MCF 10A (cell line): ENCODE data around the gene RRP9. TPM values are rescaled to one million over a fixed set of nuclear protein-coding genes. Genes with fewer than 3 reads are reported as not detected.

ENCODE experiments used
- BruUV-seq: library from RNA; stranded (reverse); fragments of 400-500 nt; replicated peaks from 2 replicates; lab custom pipeline; 2021; lab: Mats Ljungman, UMichigan
- CTCF ChIA-PET: fragments of 300-600 bp; sonication (Branson Sonifier 250); formaldehyde crosslinking; extraction: SDS; loops from one replicate; lab custom pipeline; 2021; ENCODE audit warnings: antibody characterized with exemption, inconsistent platforms; lab: Yijun Ruan, JAX
- POLR2A ChIA-PET: fragments of 300-600, 350-650 bp; sonication (Branson Sonifier 250); formaldehyde crosslinking; extraction: SDS; loops from one replicate; lab custom pipeline; 2020; ENCODE audit warnings: antibody characterized with exemption, inconsistent platforms; lab: Yijun Ruan, JAX
- DNase-seq: peaks from one replicate; pipeline ENCODE4 v3.0.0-alpha.2; 2018; ENCODE audit not compliant: unreplicated experiment
- H3K27ac Mint-ChIP-seq: one replicate; pipeline ENCODE4 v1.8.0; 2022; ENCODE audit warnings: mild to moderate bottlenecking, low read depth, mixed read lengths; ENCODE audit not compliant: unreplicated experiment
- H3K27me3 Mint-ChIP-seq: one replicate; pipeline ENCODE4 v1.8.0; 2022; ENCODE audit warnings: mixed read lengths; ENCODE audit not compliant: insufficient read depth, unreplicated experiment
- H3K36me3 Mint-ChIP-seq: one replicate; pipeline ENCODE4 v1.8.0; 2022; ENCODE audit warnings: mild to moderate bottlenecking, moderate library complexity, mixed read lengths; ENCODE audit not compliant: insufficient read depth, unreplicated experiment
- H3K4me1 Mint-ChIP-seq: one replicate; pipeline ENCODE4 v1.8.0; 2022; ENCODE audit warnings: mixed read lengths; ENCODE audit not compliant: insufficient read depth, unreplicated experiment
- H3K4me3 Mint-ChIP-seq: one replicate; pipeline ENCODE4 v1.8.0; 2022; ENCODE audit warnings: mild to moderate bottlenecking, moderate library complexity, mixed read lengths; ENCODE audit not compliant: unreplicated experiment
- H3K9me3 Mint-ChIP-seq: one replicate; pipeline ENCODE4 v1.8.0; 2022; ENCODE audit warnings: mixed read lengths; ENCODE audit not compliant: unreplicated experiment
- CTCF ChIP-seq: fragments of 200-600 bp; IDR thresholded peaks from one replicate; pipeline ENCODE4 v1.8.0; 2022; ENCODE audit warnings: antibody characterized with exemption, mild to moderate bottlenecking; ENCODE audit not compliant: unreplicated experiment
- intact Hi-C: fragments of 100-400 bp; cut with micrococcal nuclease; formaldehyde crosslinking; loops from 2 replicates; pipeline ENCODE4 v1.14.1; 2022
- total RNA-seq: library from RNA; stranded (reverse); gene quantifications from 2 replicates; pipeline ENCODE4 v1.2.3, GENCODE V29; 2022

RRP9 gene
- total RNA-seq, 1 experiment from 2014 or later = 80.2 TPM

GRCh38 chr3:51962854-51963530, 21.3 kb upstream of the RRP9 start:
- Mint-ChIP-seq H3K4me3 (no peak overlapping the region), H3K9me3 (no peaks in the 10 kb centered on the region), H3K4me1 (peaks cover 10% of the 10 kb centered on the region), H3K27me3 (no peaks in the 10 kb centered on the region), H3K27ac (no peak overlapping the region), H3K36me3 (peaks cover 5% of the 10 kb centered on the region)
- DNase-seq = no peak
- BruUV-seq = no TSS peak
- ChIA-PET POLR2A (interaction anchor here (0.7 kb wide), 2 partner anchors 183 to 315 kb away, joined by 3 to 4 read pairs; partner anchors contain the start of gene WDR82), CTCF (interaction anchor here (0.6 to 1.8 kb wide), 5 partner anchors 11 to 32 kb away, joined by 3 to 8 read pairs (median 3); partner anchors contain the start of genes ABHD14B, RPL29 and RRP9)
- intact Hi-C loops = no loop called here
- no peak for TF ChIP-seq CTCF

DNA sequence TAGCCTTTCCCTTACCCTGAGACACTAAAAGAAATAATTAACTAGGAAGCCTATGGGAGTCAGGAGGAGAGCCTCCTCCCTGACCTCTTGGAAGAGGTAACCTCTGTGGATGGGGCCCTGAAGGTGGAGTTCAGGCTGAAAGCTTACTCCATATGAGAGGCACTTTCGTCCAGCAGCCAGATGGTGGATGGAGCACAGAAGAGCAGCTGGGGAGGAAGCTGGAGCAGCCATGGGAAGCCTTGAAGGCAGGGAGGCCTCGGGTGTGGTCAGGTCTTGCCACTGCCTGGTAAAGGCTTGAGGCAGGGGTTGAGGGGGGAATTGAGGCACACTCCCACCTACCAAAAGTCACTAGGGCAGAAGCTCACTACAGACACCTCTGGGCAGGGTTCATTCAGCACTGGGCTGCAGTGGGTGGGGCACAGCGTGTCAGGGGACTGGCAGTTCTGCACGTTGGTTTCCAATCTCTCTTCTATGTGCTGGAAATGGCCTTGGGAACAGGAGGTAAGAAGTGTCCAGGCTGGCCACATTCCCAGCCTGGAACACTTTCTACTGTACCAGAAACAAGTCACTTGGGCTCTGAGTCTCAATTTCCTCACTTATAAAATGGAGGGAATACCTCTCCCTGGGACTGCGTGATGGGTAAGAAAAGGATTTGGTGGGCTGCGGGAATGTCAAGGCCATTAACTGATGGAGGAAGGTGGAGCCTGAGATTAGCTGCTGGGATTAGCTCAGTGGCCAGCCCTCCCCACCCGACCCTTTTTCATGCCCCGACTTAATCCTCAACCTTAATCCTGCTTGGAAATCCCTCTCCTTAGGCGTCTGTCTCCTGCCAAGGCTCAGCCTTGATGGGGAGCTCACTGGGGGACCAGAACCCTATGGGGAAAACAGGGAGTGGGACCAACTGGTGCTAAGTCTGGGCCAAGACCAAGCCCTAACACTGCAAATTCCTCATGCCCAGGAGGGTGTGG, 20.2 kb upstream of the RRP9 start:
- Mint-ChIP-seq H3K36me3 (no peaks in the 10 kb centered on the region), H3K27ac (no peak overlapping the region), H3K27me3 (no peaks in the 10 kb centered on the region), H3K4me1 (peaks cover 10% of the 10 kb centered on the region), H3K9me3 (no peaks in the 10 kb centered on the region), H3K4me3 (no peak overlapping the region)
- intact Hi-C loops = no loop called here
- POLR2A ChIA-PET = interaction anchor here (0.9 kb wide), 1 partner anchor 12 kb away, joined by 4 read pairs; the partner anchor contains the start of gene ABHD14B
- no peak for TF ChIP-seq CTCF
- no peak for DNase-seq
- CTCF ChIA-PET = interaction anchor here (0.7 to 1.7 kb wide), 4 partner anchors 12 to 92 kb away, joined by 3 to 7 read pairs (median 4); partner anchors contain the start of genes ABHD14B and RPL29
- BruUV-seq = no TSS peak

GRCh38 chr3:51961011-51961410, 19.3 kb upstream of the RRP9 start:
- Mint-ChIP-seq H3K36me3 (no peaks in the 10 kb centered on the region), H3K27me3 (no peaks in the 10 kb centered on the region), H3K4me1 (peaks cover 10% of the 10 kb centered on the region), H3K4me3 (no peak overlapping the region), H3K27ac (no peak overlapping the region), H3K9me3 (no peaks in the 10 kb centered on the region)
- no TSS peak for BruUV-seq
- no peak for TF ChIP-seq CTCF
- intact Hi-C loops = no loop called here
- DNase-seq = no peak
- ChIA-PET POLR2A (interaction anchor here (0.7 kb wide), 1 partner anchor 22 kb away, joined by 5 read pairs; no protein-coding TSS in a partner anchor), CTCF (interaction anchor here (0.7 to 1.7 kb wide), 3 partner anchors 13 to 93 kb away, joined by 3 to 7 read pairs (median 4); partner anchors contain the start of gene ABHD14B)
